IMR-90 (cell line): ENCODE data around the gene MMUT.
"Not testable (repeated sequence)": the region's sequence is repeated elsewhere in the genome, so short reads cannot be mapped to it uniquely, and the experiment has no call there.

Experiments
- NFE2L2 ChIP-seq: fragments of 150-350 bp; IDR thresholded peaks from 2 replicates; pipeline ENCODE4 v1.6.1; 2016; ENCODE audit warnings: low read depth, mild to moderate bottlenecking, low read length
- RFX5 ChIP-seq: IDR thresholded peaks from 2 replicates; pipeline ENCODE4 v1.8.0; 2012; ENCODE audit warnings: low read depth, mild to moderate bottlenecking, low read length, moderate library complexity
- TF ChIP-seq, protein P1 (sequence below): conservative IDR thresholded peaks from 2 replicates; pipeline ENCODE4 v1.5.1; 2012; ENCODE audit warnings: mild to moderate bottlenecking, low read depth, low read length, improper control_type of control experiment

DNA sequence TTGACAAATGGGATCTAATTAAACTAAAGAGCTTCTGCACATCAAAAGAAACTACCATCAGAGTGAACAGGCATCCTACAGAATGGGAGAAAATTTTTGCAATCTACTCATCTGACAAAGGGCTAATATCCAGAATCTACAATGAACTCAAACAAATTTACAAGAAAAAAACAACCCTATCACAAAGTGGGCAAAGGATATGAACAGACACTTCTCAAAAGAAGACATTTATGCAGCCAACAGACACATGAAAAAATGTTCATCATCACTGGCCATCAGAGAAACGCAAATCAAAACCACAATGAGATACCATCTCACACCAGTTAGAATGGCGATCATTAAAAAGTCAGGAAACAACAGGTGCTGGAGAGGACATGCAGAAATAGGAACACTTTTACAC is 13.5 kb upstream of the MMUT start:
- TF ChIP-seq RFX5, NFE2L2: not testable (repeated sequence)
- TF ChIP-seq, protein P1, sequence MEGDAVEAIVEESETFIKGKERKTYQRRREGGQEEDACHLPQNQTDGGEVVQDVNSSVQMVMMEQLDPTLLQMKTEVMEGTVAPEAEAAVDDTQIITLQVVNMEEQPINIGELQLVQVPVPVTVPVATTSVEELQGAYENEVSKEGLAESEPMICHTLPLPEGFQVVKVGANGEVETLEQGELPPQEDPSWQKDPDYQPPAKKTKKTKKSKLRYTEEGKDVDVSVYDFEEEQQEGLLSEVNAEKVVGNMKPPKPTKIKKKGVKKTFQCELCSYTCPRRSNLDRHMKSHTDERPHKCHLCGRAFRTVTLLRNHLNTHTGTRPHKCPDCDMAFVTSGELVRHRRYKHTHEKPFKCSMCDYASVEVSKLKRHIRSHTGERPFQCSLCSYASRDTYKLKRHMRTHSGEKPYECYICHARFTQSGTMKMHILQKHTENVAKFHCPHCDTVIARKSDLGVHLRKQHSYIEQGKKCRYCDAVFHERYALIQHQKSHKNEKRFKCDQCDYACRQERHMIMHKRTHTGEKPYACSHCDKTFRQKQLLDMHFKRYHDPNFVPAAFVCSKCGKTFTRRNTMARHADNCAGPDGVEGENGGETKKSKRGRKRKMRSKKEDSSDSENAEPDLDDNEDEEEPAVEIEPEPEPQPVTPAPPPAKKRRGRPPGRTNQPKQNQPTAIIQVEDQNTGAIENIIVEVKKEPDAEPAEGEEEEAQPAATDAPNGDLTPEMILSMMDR: not testable (repeated sequence)
